GM12865 (cell line): ENCODE data around the gene CD164.

Experiments
- DNase-seq: peaks from one replicate; pipeline ENCODE4 v3.0.0; 2010; ENCODE audit warnings: low read depth
- H3K4me3 ChIP-seq: 2 replicates; pipeline ENCODE4 v1.5.1; 2011; ENCODE audit warnings: mild to moderate bottlenecking, low read depth, low read length, control low read depth
- CTCF ChIP-seq: IDR thresholded peaks from 2 replicates; pipeline ENCODE4 v1.5.1; 2011; ENCODE audit warnings: low read length, control low read depth, low read depth, inconsistent platforms; ENCODE audit not compliant: insufficient read depth; ENCODE audit errors: missing control alignments

The CD164 gene

GRCh38 chr6:109381061-109381746, 1.1 kb downstream of the CD164 start:
- DNase-seq: no peak
- no peak for TF ChIP-seq CTCF
- peak overlapping the region; percentile 85 for H3K4me3 ChIP-seq

- H3K4me3 ChIP-seq: peak overlapping the region; percentile 85
Measured at GRCh38 chr6:109379711-109380110, 2.6 kb downstream of the CD164 start.

GRCh38 chr6:109377717-109378116, 4.5 kb downstream of the CD164 start:
- TF ChIP-seq CTCF: no peak
- DNase-seq: no peak
- H3K4me3 ChIP-seq: no peak overlapping the region

More at GRCh38 chr6:109379711-109380110, 2.6 kb downstream of the CD164 start:
- no peak for DNase-seq
- no peak for TF ChIP-seq CTCF

- TF ChIP-seq CTCF: no peak
- no peak for DNase-seq
- no peak overlapping the region for H3K4me3 ChIP-seq
Measured at GRCh38 chr6:109374326-109374892, 7.9 kb downstream of the CD164 start.

GRCh38 chr6:109373762-109374161, 8.5 kb downstream of the CD164 start:
- H3K4me3 ChIP-seq: no peak overlapping the region
- no peak for TF ChIP-seq CTCF
- peak; percentile 89 for DNase-seq

GRCh38 chr6:109373331-109373730, 8.9 kb downstream of the CD164 start:
- no peak overlapping the region for H3K4me3 ChIP-seq
- peak; percentile 17 for DNase-seq
- TF ChIP-seq CTCF: no peak

GRCh38 chr6:109372130-109372529, 10.1 kb downstream of the CD164 start:
- no peak overlapping the region for H3K4me3 ChIP-seq
- no peak for DNase-seq
- no peak for TF ChIP-seq CTCF
